GM18909 (cell line): ENCODE measurements around the gene TFAP2A.

Experiments used
- ATAC-seq: cut with Tn5 transposase; IDR thresholded peaks from one replicate; pipeline ENCODE4 v1.9.1; 2021; ENCODE audit warnings: mild to moderate bottlenecking; ENCODE audit not compliant: unreplicated experiment, poor library complexity

Gene TFAP2A

DNA sequence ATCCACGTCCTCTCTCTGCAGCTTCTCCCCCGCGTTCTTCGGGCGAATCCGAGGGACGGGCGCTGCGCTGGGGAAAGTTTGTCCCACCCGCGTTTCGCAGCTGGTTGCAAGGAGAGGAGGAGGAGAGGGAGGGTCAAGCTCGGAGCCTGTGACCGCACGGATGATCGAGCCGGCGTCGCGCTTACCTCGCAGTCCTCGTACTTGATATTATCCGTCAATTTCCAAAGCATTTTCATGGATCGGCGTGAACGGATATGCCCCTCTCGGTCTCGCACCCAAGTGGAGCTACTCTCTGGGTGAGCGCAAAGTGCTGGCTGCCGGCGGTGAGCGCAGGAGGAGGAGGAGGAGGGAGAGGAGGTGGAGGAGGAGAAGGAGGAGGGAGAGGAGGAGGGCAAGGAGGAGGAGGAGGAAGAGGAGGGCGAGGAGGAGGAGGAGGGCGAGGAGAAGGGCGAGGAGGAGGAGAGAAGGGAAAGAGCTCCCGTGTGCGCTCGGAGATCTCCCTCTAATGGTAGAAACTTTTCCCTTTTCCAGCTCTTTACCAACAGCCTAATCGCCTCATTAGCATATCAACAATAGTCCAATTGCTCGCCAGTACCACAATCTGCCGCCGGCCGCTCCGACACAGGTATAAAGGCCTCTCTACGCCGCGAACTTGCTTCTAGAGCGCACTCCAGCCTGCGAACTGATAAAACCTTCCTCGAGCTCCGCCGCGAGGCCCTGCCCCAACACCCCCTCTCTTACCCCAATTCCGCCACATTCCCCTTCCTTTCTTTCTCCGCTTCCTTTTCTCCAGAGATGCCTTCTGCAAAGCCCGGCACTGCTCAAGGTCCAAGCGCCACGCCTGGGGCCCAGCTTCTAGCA lies at the start of gene TFAP2A:
TFAP2A (minus strand) TSS at position 319 of the 861 bp plus-strand sequence; CDS start at position 236, 83 bp downstream.
- ATAC-seq = no peak

DNA sequence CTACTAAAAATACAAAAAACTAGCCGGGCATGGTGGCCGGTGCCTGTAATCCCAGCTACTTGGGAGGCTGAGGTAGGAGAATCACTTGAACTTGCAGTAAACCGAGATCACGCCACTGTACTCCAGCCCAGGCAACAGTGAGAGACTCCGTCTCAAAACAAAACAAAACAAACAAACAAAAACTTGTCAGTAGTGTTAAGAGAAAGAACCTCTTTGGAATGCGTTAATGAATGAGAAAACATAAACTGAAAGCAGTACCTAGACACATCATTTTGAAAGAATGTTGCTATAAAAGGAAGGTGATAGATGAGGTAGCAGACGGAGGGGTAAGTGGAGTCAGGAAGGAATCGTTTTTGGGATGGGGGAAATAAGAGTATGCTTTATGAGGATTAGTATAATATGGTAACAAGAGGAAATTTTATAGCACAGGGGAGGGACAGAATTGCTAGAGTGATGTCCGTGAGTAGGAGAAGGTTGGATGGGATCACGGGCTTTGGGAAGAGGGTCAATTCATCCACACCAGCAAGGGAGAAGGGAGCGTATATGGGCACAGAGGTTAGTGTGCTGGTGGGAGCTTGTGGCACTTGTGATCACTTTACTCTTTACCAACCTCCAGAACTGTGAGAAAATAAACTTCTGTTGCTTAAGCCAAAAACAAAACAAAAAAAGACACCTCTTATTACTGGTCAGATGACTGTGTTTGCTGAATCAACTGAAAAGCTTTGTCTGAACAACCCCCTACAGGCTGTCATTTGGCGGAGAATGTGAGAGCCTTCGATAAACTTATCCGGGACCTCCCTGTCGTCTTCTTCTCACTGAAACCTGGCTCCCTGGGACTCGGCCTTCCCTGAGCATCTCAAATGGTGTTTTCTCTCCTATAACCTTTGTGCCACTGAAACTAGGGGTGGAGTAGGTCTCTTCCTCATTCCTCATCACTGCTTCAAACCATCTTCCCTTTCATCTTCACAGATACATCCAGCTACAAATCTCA lies 48.9 kb upstream of the TFAP2A start:
- ATAC-seq = no peak

DNA sequence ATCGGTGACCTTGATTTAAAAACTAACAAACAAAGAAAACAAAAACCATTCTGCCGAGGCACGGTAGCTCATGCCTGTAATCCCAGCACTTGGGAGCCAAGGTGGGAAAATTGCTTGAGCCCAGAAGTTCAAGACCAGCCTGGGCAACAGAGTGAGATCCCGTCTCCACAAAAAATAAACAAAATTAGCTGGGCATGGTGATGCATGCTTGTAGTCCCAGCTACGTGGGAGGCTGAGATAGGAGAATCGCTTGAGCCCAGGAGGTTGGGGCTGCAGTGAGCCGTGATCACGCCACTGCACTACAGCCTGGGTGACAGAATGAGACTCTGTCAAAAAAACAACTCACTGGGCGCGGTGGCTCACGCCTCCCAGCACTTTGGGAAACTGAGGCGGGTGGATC lies 48.2 kb upstream of the TFAP2A start:
- ATAC-seq = no peak

DNA sequence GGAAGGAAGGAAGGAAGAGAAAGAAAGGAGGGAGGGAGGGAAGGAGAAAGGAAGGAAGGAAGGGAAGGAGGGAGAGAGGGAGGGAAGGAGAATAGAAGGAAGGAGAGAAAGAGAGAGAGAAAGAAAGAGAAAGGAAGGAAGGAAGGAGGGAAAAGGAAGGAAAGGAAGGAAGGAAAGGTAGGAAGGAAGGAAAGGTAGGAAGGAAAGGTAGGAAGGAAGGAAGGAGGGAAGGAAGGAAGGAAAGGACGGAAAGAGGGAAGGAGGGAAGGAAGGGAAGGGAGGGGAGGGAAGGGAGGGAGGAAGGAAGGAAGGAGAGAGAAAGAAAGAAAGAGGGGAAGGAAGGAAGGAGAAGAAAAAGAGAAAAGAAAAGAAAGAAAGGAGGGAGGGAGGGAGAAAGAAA lies 47.0 kb upstream of the TFAP2A start:
- ATAC-seq = no peak

DNA sequence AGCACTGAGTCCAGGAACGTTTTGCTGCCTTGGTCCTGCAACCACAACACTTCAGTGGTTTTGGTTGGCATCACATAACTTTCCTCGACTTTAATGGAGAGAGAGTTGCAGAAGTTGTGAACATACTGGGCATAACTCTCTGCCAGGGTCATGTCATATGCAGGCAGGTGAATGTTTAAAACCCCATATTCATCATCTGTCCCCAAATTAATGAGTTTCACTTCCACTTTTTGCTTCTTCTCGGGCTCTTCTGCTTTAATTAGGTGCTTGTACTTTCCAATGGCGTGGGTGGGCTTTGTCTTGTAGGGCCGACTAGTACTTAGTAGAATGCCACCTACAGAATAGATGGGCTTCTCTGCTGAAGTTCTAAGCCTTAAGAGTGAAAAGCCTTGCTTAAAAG lies 45.2 kb upstream of the TFAP2A start:
- peak; percentile 94 for ATAC-seq

DNA sequence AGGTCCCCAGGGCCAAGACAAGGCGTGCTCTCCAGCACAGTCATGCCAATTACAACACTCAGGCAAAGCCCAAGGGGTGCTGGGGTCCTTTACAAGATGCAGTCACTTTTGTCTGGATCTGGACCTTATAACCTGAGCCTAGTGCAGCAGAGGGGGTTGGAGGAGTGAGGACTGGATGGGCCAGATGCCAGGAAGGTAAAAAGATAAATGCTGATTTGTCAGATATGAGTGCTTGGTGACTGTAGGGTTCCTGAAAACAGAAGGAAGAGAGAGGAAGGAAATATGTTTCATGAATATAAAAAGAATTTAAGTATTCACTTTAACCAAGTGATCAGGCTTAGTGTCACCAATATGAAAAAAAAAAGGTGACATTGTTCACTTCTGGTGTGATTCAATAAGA lies 43.4 kb upstream of the TFAP2A start:
- no peak for ATAC-seq

DNA sequence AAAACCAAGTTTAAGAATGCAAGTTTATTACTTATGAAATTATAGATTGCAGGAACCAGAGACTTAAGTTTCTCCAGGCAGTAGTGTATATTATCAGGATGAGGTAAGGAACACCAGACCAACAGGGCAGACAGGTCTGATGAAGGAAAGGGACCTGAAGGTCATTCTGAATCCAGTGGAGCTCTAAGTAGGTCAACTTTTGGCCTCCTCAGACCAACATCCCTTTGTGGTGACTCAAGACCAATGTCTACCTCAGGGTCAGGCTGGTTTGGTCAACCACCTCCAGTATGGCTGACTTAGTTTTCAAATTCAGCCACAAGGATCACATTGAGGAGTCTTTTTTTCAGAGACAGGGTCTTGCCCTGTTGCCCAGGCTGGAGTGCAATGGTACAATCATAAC lies 38.7 kb upstream of the TFAP2A start:
- ATAC-seq = no peak

DNA sequence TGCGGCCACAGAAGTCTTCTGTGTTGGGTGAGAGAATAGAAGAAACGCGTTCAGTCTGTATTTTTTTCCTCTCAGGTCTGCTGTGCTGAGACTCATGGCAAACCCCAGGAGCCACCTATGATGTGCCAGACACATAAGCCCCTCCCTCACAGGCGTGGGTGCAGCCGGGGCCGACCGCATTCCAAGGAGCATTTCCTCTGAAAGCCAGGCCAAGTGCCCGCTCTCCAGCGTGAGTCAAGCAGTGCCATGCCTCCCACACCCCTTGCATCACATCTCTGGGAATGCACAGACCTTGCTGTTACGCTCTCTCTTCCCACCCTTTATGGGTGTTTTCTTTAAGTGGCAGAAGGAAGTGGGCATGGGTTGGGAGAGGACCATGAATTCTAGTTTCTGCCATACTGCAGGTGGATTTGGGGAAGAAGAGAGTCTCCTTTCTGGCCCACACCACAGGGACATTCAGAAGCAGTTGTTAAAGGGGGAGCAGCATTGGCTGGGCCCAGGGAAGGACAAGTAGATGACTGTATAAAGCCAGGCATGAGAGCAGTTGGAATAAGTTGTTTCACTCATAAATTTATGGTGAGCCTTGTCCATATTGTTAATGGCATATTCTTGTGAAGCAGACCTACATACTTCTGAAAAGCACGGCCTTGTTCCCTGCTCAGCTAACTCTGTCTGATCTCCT lies 37.1 kb upstream of the TFAP2A start:
- no peak for ATAC-seq

DNA sequence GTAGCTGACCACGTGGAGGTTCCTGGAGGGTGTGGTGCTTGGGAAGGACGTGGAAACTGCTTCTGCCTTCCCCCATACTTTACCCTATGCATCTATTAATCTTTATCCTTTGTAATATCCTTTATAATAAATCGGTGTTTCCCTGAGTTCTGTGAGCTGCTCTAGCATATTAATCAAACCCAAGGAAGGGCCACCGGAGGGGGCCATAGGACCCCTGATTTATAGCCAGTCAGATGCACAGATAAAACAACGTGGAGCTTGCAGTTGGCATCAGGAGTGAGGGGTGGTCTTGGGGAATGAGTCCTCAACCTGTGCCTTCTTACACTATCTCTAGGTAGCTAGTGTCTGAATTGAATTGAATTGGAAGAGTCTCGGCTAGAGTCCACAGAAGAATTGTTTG lies 36.5 kb upstream of the TFAP2A start:
- ATAC-seq = no peak

DNA sequence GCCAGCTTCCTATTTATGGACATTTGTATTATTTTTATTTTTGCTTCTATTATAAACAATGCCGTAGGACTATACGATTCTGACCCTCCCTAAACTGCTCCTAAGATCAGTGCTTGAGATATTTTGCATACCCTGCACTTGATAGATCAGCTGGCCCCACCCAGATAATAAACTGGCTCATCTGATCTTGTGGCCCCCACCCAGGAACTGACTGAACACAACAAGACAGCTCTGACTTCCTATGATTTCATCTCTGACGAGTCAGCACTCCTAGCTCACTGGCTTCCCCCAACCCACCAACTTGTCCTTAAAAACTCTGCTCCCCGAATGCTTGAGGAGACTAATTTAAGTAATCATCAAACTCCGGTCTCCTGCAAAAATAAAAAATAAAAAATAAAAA lies 34.9 kb upstream of the TFAP2A start:
- ATAC-seq = no peak

DNA sequence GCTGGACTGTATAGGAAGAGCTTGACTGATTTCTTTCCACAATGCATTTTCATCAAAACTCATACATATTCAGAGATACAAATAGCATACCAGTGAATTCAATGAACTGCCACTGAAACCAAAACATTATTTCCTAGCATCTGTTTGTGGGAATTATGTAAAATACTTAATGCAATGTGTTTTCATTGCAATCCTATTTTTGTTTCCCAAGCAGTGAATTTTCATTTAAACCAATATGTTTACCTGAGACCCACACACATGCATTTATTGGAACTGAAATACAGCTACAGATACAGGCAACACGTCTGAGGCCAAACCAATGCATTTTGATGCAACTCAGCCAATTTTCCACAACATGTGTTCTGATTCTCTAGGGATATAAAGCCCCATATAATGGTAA lies 33.2 kb upstream of the TFAP2A start:
- no peak for ATAC-seq

DNA sequence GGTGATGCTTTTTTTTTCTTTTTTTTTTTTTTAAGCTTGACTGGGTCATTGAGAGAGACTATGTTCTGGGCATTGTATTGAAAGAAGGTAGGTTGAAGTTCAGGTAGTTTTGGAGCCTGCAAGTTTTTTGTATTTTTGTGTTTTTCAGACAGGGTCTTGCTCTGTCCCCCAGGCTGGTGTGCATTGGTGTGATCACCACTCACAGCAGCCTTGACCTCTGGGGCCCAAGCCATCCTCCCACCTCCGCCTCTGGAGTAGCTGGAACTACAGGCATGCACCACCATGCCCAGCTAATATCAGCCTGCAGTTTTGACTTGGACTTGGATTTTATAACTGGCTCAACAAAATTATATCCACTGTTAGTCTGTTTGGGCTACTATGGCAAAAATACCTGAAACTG lies 31.7 kb upstream of the TFAP2A start:
- no peak for ATAC-seq

DNA sequence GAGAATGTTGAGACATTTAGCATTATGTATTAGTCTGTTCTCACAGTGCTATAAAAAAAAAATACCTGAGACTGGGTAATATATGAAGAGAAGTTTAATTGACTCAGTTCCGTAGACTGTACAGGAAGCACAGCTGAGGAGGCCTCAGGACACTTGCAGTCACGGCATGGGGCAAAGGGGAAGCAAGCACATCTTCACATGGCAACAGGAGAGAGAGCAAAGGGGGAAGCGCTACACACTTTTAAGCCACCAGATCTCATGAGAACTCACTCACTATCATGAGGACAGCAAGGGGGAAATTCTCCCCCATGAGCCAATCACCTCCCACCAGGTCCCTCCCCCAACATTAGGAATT lies 26.8 kb upstream of the TFAP2A start:
- no peak for ATAC-seq

DNA sequence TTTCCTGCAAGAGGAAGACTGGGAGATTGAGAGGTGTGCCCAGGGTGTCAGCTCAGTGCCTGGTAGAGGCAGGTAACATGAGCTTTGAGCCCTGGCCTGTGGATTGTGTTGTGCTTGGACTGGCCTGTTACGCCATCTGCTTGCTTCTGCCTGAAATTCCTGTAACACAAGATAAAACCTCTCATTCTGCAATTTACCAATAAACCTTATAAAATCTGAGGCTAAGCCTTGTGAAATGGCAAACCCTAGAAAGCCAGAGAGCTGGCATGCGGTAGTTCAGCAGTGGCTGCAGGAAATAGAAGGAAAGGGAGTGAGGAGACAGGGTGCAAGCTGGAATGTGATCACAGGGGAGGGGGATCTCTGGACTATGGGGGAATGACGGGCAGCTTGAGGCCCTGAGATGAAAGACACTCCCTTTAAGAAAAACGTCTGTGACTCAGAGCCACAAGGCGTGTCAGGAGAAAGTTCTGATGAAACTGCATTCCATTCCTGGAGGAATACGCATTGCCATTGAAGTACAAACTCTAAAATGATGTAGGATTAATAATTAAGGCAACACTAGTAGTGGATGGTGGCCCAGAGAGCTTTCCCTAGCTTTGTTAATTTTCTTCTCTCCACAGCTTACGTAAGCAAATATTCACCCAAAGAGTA lies 26.3 kb upstream of the TFAP2A start:
- ATAC-seq = no peak

DNA sequence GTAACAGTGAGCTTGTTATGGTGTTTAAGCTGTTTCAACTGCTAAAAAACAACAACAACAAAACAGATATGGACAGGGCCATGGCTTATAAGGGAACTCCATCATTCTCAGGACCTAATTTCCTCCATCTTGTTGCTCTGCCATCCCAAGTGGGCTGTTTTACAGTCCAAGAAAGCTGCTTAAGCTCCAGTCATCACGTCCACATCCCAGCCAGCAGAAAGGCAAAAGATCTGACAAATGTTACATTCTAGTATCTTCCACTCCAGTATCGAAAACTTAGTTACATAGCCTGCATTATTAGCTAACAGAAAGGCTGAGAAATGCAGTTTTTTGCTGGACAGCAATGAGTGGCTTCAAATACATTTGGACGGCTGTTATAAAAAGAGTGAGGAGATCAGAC lies 23.0 kb upstream of the TFAP2A start:
- no peak for ATAC-seq

DNA sequence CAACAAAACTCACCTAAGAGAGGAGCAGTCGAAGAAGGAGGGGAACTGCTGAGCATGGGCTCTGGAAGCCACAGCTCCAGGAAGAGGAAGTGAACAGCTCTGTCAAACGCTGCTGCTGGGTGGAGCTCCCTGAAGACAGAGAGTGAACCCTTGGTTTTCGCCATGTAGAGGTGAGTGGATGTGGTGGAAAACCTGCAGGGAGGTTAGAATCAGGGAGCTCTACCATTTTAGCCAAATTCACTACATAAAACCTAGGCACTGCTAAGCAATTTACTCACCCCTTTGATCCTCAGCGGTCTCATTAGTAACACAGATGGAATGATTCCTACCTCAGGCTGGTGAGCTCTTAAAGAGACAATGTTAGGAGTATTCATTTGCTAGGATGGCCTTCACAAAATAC lies 19.4 kb upstream of the TFAP2A start:
- ATAC-seq = no peak

DNA sequence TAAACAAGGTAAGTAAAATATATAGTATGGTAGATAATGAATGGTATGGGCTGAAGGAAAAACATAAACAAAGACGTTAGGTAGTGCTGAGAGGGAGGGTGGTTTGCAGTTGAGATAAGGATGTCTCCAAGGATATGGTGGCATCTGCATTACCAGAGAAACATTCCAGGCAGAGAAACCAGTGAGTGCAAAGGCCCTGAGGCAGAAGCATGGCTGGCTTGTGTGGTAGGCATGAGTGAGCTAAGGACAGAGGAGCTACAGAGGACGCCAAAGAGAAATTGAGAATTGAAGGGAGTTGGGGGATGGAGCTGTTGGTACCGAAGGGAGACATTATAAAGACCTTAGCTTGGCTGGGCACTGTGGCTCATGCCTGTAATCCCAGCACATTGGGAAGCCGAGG lies 18.4 kb upstream of the TFAP2A start:
- ATAC-seq = no peak

DNA sequence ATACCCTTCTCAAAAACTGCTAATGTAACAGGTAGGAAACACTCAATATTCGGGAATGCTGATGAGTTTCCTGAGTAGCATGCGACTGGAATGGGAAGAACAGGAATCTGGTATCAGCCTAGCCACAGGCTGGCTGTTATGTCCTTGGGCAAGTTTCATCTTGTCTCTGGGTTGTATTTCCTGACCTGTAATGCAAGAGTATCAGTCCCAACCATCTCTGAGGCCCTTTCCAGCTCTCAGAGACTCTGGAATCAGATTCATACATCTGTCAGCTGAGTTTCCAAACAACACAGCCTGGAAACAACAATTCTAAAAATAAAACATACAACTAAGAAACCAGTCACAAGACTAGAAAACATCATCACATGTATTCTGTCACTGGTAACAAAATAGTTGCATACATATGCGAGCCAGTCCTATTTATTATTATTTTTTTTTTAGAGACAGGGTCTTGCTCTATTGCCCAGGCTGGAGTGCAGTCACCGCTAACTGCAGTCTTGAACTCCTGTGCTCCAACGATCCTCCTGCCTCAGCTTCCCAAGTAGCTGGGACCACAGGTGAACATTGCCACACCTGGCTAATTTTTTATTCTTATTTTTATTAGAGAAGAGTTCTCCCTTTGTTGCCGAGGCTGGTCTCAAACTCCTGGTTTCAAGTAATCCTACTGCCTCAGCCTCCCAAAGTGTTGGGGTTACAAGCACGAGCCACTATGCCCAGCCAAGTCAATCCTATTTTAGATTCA lies 16.7 kb upstream of the TFAP2A start:
- no peak for ATAC-seq

DNA sequence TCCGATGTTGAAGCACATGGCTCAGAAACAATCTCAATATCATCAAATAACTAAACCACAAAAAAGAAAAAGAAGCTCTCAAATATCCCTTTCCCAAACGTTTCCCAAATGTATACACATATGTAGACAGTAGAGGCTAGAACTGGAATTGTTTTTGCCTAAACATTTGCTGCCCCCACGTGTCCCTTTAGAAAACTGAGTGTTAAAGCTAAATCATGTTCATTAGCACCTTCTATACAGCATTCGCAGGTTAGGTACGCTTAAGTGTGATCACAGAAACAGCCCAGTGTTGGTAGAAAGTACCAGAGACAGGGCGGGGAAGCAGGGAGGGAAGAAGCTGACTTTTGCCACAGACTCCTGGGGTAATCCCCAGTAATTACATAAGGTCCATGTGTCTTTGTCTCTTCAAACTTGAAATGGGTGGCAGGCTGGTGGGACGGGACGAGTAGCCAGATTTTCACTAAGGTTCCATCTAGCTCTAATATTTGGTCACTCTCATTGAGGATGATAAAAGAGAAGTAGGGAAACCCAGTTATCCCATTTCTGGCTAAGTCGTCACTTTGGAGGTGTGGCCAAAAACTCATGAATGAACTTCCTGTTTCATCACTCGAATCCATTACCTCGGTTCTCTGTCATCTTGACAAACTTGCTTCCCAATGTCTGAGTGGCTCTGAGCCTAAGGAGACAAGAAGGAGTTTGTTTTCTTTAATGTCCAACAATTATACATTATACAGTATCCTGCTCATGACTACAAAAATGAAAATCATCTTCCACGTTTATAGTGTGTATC lies 15.0 kb upstream of the TFAP2A start:
- ATAC-seq = peak; percentile 62
